Epithelial cell of proximal tubule (primary cell): ENCODE measurements around the gene TGFBR3. TPM values are rescaled to one million over a fixed set of nuclear protein-coding genes. Genes with fewer than 3 reads are reported as not detected.

Source experiments
- DNase-seq: peaks from one replicate; pipeline ENCODE4 v3.0.0-alpha.2; 2011; ENCODE audit warnings: low read depth
- H3K4me3 ChIP-seq: 2 replicates; pipeline ENCODE4 v1.5.1; 2011; ENCODE audit warnings: low read depth, mild to moderate bottlenecking, low read length
- total RNA-seq: library from RNA; depleted of rRNA; stranded (reverse); fragments of >200 nt; gene quantifications from 2 replicates; pipeline ENCODE4 v1.2.3, GENCODE V29; 2015
- TF ChIP-seq, protein P1 (sequence below): conservative IDR thresholded peaks from 2 replicates; pipeline ENCODE4 v1.5.1; 2012; ENCODE audit warnings: low read depth, mild to moderate bottlenecking, low read length

TGFBR3 gene
- total RNA-seq, 1 donor from 2014 or later = 6.9 TPM

DNA sequence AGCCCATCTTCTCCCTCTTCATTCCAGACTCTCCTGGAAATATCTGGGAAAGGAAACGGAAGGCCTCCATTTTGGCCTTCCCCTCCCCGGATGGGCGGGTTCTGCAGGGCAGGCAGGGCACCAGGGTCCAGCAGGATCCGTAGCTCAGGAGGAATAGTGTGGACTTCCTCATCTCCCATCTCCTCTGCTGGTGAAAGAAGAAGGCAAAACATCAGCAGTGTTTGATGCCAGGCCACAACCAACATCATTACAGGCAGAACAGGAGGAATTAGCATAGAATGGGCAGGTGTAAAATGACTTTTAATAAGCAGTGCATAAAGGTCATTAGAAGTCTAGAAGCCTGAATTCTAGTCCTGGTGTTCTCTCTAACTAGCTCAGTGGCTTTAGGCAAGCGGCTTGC lies 165.9 kb downstream of the TGFBR3 start:
- TF ChIP-seq, protein P1, sequence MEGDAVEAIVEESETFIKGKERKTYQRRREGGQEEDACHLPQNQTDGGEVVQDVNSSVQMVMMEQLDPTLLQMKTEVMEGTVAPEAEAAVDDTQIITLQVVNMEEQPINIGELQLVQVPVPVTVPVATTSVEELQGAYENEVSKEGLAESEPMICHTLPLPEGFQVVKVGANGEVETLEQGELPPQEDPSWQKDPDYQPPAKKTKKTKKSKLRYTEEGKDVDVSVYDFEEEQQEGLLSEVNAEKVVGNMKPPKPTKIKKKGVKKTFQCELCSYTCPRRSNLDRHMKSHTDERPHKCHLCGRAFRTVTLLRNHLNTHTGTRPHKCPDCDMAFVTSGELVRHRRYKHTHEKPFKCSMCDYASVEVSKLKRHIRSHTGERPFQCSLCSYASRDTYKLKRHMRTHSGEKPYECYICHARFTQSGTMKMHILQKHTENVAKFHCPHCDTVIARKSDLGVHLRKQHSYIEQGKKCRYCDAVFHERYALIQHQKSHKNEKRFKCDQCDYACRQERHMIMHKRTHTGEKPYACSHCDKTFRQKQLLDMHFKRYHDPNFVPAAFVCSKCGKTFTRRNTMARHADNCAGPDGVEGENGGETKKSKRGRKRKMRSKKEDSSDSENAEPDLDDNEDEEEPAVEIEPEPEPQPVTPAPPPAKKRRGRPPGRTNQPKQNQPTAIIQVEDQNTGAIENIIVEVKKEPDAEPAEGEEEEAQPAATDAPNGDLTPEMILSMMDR = no peak
- DNase-seq = no peak
- no peak overlapping the region for H3K4me3 ChIP-seq

DNA sequence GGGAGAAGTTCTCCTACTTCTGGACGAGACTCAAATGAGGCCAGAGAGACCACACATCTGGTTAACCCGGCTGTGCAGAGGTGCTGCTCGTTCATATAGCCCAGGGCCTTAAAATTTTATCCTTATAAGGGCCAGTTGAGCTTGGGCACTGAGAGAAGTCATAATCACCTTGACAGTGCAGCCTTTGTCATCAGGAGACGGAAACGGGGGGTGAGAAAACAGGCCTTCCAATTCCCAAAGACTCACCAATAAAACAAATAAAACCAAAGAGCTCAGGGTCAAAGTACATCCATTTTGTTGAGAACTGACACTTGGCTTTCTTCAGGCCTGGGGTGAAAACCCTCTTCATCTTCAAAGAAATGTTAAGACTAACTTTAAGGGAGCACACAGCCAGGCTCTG lies 167.1 kb downstream of the TGFBR3 start:
- no peak for DNase-seq
- H3K4me3 ChIP-seq = no peak overlapping the region
- TF ChIP-seq, protein P1 = no peak

DNA sequence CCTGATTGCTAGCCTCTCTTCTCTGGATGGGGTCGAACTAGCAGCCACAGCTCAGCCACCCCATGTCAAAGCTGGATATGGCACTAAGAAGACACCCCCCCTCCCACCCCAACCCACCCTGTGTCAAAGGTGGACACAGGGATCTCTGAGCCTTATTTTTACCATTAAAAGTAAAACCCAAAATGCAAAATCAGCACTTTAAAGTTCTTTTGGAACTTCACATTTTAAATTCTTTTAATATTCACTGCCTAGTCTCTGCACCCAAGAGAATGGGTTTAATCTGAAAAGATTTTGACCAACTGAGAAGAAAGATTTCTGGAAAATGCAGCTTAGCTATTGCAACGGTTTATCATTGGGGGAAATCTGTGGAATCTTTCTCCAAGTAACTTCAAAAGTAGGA lies 167.6 kb downstream of the TGFBR3 start:
- no peak overlapping the region for H3K4me3 ChIP-seq
- DNase-seq = no peak
- TF ChIP-seq, protein P1 = no peak

DNA sequence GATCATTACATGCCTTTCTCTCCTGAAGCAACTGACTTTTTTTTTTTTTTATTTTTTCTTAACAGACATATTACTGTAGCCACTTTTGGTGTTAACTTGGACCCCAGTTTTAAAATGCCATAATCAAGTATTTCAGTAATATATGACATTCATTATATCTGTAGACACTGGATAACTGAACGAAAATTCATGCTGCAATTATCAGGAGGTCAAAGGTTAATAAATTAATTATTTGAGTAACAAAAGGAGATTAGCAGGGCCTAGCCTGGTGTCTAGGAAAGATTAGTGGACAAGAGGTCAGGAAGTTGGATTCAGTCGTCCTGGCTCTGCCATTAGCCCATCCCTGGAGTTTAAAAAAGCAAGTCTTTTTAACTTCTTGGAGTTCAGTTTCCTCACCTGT lies 168.1 kb downstream of the TGFBR3 start:
- no peak for DNase-seq
- TF ChIP-seq, protein P1 = no peak
- no peak overlapping the region for H3K4me3 ChIP-seq

DNA sequence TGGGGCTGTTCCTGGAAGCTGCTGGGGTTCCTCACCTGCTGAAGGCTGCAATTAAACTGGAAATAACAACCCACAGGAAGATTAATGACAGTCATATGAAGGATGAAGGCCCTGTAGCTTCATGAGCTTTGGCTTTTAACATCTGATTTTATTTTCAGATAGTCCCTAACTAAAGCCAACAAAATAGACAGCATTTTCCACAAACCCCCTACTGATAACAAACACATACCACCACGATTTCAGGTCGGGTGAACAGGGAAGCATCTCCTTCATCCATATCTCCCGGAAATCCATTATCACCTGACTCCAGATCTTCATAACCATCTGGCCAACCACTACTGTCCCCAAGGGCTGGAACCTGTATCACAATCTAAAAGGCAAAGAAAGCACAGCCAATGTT lies 169.6 kb downstream of the TGFBR3 start:
- H3K4me3 ChIP-seq = no peak overlapping the region
- no peak for DNase-seq
- TF ChIP-seq, protein P1 = no peak

DNA sequence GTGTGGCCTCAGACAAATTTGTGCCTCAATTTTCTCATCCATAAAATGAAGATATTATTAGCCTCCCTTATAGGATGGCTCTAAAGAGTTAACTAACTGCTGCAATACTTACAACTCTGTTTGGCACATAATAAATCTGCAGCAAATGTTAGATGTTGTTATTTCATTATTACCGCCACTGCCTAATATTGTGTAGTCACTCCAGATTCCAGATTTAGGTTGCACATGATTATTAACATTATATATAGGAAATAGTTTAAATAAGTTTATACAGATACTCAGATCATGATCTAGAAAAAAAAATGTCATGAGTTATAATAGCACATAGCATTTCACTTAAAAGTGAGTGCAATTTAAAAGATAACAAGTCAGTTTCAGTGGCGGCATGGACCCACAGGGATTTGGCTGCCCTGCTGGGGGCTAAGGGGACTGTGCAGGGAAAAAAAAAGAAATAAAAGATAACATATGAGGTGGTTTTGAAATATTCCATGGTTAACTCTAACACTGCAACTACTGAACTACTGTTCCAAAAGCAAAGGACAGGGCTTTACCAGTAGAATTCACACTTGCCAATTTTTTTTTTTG lies 170.4 kb downstream of the TGFBR3 start:
- no peak for DNase-seq
- no peak overlapping the region for H3K4me3 ChIP-seq
- TF ChIP-seq, protein P1 = no peak

DNA sequence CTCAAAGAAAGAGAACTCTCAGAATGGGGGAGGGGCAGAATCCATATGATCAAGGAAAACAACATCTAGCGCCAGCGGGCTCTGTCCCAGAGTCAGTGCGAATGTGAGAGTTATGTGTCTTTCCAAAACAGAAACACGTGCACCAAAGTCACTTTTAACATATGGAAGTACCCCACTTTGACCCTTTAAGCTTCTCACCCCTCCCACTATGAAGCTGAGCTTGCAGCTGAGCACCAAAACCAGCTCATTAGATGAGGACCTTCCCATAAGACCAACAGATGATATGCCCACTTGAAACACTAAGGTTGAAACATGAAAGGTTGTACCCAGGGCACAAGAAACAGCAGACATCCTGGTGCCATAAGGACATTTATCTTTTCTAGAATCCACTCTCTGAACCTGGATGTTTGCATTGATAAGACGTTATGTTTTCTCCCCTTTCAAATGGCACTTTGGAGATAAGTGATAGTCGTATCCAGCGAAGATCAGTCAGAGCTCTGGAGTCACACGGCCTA lies 171.0 kb downstream of the TGFBR3 start:
- H3K4me3 ChIP-seq = no peak overlapping the region
- TF ChIP-seq, protein P1 = no peak
- no peak for DNase-seq
